GM13976 (cell line): ENCODE measurements around the gene METAP2.

Experiments used
- DNase-seq: peaks from one replicate; pipeline ENCODE4 v3.0.0; 2012; ENCODE audit warnings: low spot score
- CTCF ChIP-seq: IDR thresholded peaks from 2 replicates; pipeline ENCODE4 v1.5.1; 2012; ENCODE audit warnings: borderline replicate concordance, mild to moderate bottlenecking; ENCODE audit not compliant: insufficient read depth; ENCODE audit errors: extremely low read depth, missing control alignments, control extremely low read depth
- in situ Hi-C: fragments of 300-500 bp; cut with MboI; formaldehyde crosslinking; loops from one replicate; pipeline ENCODE4 v1.12.0; 2022; ENCODE audit warnings: low sequenced_read_pairs, mixed read lengths, inconsistent platforms; ENCODE audit not compliant: unreplicated experiment

METAP2 gene

GRCh38 chr12:95499772-95500171 lies 25.8 kb downstream of the METAP2 start:
- no peak for TF ChIP-seq CTCF
- DNase-seq: no peak
- in situ Hi-C loops: no loop called here

GRCh38 chr12:95504140-95504539 lies 30.2 kb downstream of the METAP2 start:
- DNase-seq: no peak
- no peak for TF ChIP-seq CTCF
- in situ Hi-C loops: no loop called here

- in situ Hi-C loops: no loop called here
- TF ChIP-seq CTCF: no peak
- no peak for DNase-seq
These were observed 31.1 kb downstream of the METAP2 start for GRCh38 chr12:95505039-95505438.

GRCh38 chr12:95506707-95507523 lies 33.0 kb downstream of the METAP2 start:
- DNase-seq: no peak
- in situ Hi-C loops: no loop called here
- no peak for TF ChIP-seq CTCF

GRCh38 chr12:95509300-95509699 lies 35.3 kb downstream of the METAP2 start:
- TF ChIP-seq CTCF: no peak
- in situ Hi-C loops: no loop called here
- no peak for DNase-seq

GRCh38 chr12:95511977-95512376 lies 38.0 kb downstream of the METAP2 start:
- no peak for DNase-seq
- in situ Hi-C loops: no loop called here
- no peak for TF ChIP-seq CTCF
